NOMO-1 treated with DMSO at 0.1 percent for 48 hours (cell line): Measurements from ENCODE around the gene PRR23E.

Source experiments
- DNase-seq: peaks from one replicate; lab custom pipeline; 2025; ENCODE audit not compliant: unreplicated experiment; lab: John Stamatoyannopoulos, UW

PRR23E gene

GRCh38 chr3:127164615-127165014, 28.3 kb upstream of the PRR23E start:
- DNase-seq = no peak

- no peak for DNase-seq
These were observed 27.9 kb upstream of the PRR23E start for GRCh38 chr3:127165036-127165435.

GRCh38 chr3:127165694-127166485, 27.0 kb upstream of the PRR23E start:
- no peak for DNase-seq

GRCh38 chr3:127166501-127167065, 26.3 kb upstream of the PRR23E start:
- no peak for DNase-seq

- no peak for DNase-seq
These were observed 25.5 kb upstream of the PRR23E start for GRCh38 chr3:127167315-127168043.

GRCh38 chr3:127168271-127168670, 24.7 kb upstream of the PRR23E start:
- DNase-seq = no peak

GRCh38 chr3:127170814-127171213, 22.1 kb upstream of the PRR23E start:
- no peak for DNase-seq

GRCh38 chr3:127171320-127171719, 21.6 kb upstream of the PRR23E start:
- DNase-seq = no peak

GRCh38 chr3:127171721-127172120, 21.2 kb upstream of the PRR23E start:
- no peak for DNase-seq

GRCh38 chr3:127172211-127172610, 20.7 kb upstream of the PRR23E start:
- DNase-seq = no peak

GRCh38 chr3:127172781-127173515, 20.0 kb upstream of the PRR23E start:
- no peak for DNase-seq

GRCh38 chr3:127173516-127174166, 19.3 kb upstream of the PRR23E start:
- DNase-seq = no peak

GRCh38 chr3:127174284-127174683, 18.6 kb upstream of the PRR23E start:
- DNase-seq = no peak

- no peak for DNase-seq
These were observed 18.2 kb upstream of the PRR23E start for GRCh38 chr3:127174715-127175140.

- no peak for DNase-seq
These were observed 17.7 kb upstream of the PRR23E start for GRCh38 chr3:127175272-127175671.

GRCh38 chr3:127177226-127177625, 15.7 kb upstream of the PRR23E start:
- no peak for DNase-seq

GRCh38 chr3:127180859-127181258, 12.1 kb upstream of the PRR23E start:
- no peak for DNase-seq

GRCh38 chr3:127182431-127182830, 10.5 kb upstream of the PRR23E start:
- no peak for DNase-seq

- no peak for DNase-seq
These were observed 9.8 kb upstream of the PRR23E start for GRCh38 chr3:127182848-127183714.
